Subcutaneous preadipocyte (primary cell): ENCODE measurements around the gene FAM209B. TPM values are rescaled to one million over a fixed set of nuclear protein-coding genes. Genes with fewer than 3 reads are reported as not detected.

ENCODE experiments used
- total RNA-seq: library from RNA; depleted of rRNA; stranded (reverse); fragments of >200 nt; gene quantifications from 2 replicates; pipeline ENCODE4 v1.2.3, GENCODE V29; 2012

Gene FAM209B
- not detected in 2 replicates for total RNA-seq

GRCh38 chr20:56532946-56533345 is at the start of gene FAM209B:
Gene FAM209B (plus strand): TSS chr20:56533246. CDS start chr20:56533342, 96 bp downstream.

GRCh38 chr20:56524444-56524843 is 8.6 kb upstream of the FAM209B start, which contains the start of gene FAM209A:
Gene FAM209A (plus strand): TSS chr20:56524744. CDS start chr20:56524809, 65 bp downstream.

Other genes starting within 250 kb of the FAM209B start
- gene FAM210B, start 174.3 kb upstream of the FAM209B start, total RNA-seq = 41.9 and 46.5 TPM in 2 replicates
- gene AURKA, start 141.0 kb upstream of the FAM209B start, total RNA-seq = 29.4 and 62.9 TPM in 2 replicates
- 30.5 and 36.8 TPM in 2 replicates for gene CSTF1, start 140.6 kb upstream of the FAM209B start, total RNA-seq
- gene CASS4, start 121.0 kb upstream of the FAM209B start, total RNA-seq = under 0.01 and 0.20 TPM in 2 replicates
- gene RTF2, start 64.6 kb upstream of the FAM209B start, total RNA-seq = 46.1 and 47.0 TPM in 2 replicates
- gene FAM209A, start 8.5 kb upstream of the FAM209B start, total RNA-seq = not detected in 2 replicates
- 1.2 TPM in 1 of 2 replicates, not detected in the other for gene TFAP2C, start 96.1 kb downstream of the FAM209B start, total RNA-seq